Fibroblast of mammary gland (primary cell): ENCODE data around the gene TMIGD2.
"Not testable (repeated sequence)": the region's sequence is repeated elsewhere in the genome, so short reads cannot be mapped to it uniquely, and the experiment has no call there.

Experiments
- DNase-seq: peaks from one replicate; pipeline ENCODE4 v3.0.0-alpha.2; 2010; ENCODE audit warnings: low read depth
- H3K4me3 ChIP-seq: 2 replicates; pipeline ENCODE4 v1.5.1; 2011; ENCODE audit warnings: low read depth, mild to moderate bottlenecking, low read length, moderate library complexity; ENCODE audit not compliant: control insufficient read depth
- CTCF ChIP-seq: conservative IDR thresholded peaks from 2 replicates; pipeline ENCODE4 v1.5.1; 2011; ENCODE audit warnings: low read depth, low read length, inconsistent platforms; ENCODE audit not compliant: control insufficient read depth, insufficient read depth

The TMIGD2 gene

GRCh38 chr19:4334929-4335570 is 32.9 kb upstream of the TMIGD2 start:
- TF ChIP-seq CTCF, result no peak
- DNase-seq, result no peak
- no peak overlapping the region for H3K4me3 ChIP-seq

- TF ChIP-seq CTCF, result no peak
- no peak overlapping the region for H3K4me3 ChIP-seq
- DNase-seq, result no peak
Observed at GRCh38 chr19:4329858-4330257, 27.7 kb upstream of the TMIGD2 start.

- DNase-seq, result not testable (repeated sequence)
Observed at GRCh38 chr19:4328991-4329681, 26.9 kb upstream of the TMIGD2 start.

GRCh38 chr19:4328243-4328990 is 26.2 kb upstream of the TMIGD2 start:
- peak overlapping the region; percentile 58 for H3K4me3 ChIP-seq
- DNase-seq, result peak; percentile 93
- no peak for TF ChIP-seq CTCF

More at GRCh38 chr19:4328991-4329681, 26.9 kb upstream of the TMIGD2 start:
- H3K4me3 ChIP-seq, result peak overlapping the region; percentile 58

- TF ChIP-seq CTCF, result no peak
- no peak for DNase-seq
- H3K4me3 ChIP-seq, result peak overlapping the region; percentile 36
Observed at GRCh38 chr19:4327877-4328242, 25.7 kb upstream of the TMIGD2 start.

- peak; percentile 41 for DNase-seq
- peak overlapping the region; percentile 36 for H3K4me3 ChIP-seq
- no peak for TF ChIP-seq CTCF
Observed at GRCh38 chr19:4327252-4327876, 25.2 kb upstream of the TMIGD2 start.
